Measurements from ENCODE around the gene EQTN.

DNA sequence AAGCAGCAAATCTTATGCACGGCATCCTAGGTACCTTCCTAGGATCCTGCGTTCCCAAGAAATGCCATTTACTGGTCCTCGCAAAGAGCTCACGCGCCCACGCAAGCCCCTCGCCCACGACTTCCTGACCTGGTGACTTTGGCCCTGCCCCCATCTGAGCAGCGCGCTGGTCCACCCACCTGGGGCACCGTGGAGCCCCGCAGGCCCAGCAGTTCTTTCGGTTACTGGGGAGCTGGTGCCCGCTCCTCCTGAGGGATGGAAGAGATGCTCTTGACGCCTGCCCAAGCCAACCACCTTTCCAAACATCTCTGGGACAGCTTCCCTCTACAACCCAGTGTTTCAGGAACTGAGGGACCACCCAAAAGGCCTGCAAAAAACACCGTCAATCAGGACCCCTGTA lies 16.7 kb downstream of the EQTN start:
- no peak for TF ChIP-seq POLR2A (IDR thresholded peaks at IDR 0.05)
- TF ChIP-seq, protein P1, sequence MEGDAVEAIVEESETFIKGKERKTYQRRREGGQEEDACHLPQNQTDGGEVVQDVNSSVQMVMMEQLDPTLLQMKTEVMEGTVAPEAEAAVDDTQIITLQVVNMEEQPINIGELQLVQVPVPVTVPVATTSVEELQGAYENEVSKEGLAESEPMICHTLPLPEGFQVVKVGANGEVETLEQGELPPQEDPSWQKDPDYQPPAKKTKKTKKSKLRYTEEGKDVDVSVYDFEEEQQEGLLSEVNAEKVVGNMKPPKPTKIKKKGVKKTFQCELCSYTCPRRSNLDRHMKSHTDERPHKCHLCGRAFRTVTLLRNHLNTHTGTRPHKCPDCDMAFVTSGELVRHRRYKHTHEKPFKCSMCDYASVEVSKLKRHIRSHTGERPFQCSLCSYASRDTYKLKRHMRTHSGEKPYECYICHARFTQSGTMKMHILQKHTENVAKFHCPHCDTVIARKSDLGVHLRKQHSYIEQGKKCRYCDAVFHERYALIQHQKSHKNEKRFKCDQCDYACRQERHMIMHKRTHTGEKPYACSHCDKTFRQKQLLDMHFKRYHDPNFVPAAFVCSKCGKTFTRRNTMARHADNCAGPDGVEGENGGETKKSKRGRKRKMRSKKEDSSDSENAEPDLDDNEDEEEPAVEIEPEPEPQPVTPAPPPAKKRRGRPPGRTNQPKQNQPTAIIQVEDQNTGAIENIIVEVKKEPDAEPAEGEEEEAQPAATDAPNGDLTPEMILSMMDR (IDR thresholded peaks at IDR 0.05): no peak
